ENCODE data around the gene TNNI2.

The TNNI2 gene

DNA sequence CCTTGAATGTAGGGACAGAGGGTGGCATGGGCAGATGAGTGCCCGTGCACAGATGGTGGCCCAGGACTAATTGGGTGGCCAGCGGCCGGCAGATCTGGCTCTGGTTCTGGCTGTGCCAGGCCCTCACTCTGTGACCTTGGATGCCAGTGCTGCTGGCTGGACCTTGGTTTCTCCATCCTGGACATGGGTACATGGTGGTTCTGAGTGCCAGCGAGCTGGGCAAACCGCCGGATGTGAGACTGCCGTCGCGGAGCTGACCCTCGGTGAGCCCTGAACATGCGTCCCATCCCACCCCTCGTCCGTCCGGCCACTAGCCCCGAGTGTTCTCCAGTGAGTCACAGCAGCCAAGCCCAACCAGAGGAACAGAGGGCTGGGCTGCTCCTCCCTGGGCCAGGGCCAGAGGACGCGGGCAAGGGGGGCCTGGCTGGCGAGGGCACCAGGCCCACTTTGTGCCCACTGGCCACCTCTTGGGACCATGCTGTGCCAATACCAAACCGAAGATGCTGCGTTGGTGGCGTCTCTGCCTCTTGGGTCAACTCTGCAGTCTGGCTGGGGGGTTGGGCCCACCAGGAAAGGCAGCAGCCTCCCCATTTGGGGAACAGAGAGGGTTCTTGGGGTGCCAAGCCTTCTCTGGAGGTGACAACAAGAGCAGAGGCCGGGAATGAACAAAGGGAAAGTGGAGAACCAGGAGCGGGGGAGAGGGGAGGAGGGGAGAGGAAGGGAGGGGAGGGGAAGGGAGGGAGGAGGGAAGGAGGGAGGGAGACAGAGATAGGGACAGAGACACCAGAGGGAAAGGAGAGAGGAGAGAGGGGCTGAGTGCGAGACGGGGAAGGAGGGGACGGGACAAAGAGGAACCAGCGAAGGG, 24.8 kb downstream of the TNNI2 start:
- no peaks in the 10 kb centered on the region for H3K27me3 ChIP-seq (replicated peaks; ENCODE audit: control insufficient read depth, insufficient read depth, low read length)

DNA sequence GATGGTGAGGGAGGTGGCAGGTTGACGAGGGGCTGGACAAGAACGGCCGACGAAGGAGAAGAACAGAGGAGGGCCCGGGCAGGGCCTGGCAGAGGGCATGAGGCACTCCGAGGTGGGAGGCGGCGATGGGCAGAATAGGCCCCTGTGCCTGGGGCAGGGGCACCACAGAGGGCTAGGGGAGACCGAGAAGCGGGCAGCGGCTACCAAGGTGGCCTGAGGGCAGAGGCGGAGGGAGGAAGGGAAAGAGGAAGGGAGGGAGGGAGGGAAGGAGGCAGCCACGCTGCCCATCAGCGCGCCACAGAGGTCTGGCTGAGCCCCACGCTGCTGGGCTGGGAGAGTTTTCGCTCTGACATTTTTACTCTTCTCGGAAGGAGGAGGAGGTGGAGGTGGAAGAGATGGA, 25.4 kb downstream of the TNNI2 start:
- TF ChIP-seq, protein P1, sequence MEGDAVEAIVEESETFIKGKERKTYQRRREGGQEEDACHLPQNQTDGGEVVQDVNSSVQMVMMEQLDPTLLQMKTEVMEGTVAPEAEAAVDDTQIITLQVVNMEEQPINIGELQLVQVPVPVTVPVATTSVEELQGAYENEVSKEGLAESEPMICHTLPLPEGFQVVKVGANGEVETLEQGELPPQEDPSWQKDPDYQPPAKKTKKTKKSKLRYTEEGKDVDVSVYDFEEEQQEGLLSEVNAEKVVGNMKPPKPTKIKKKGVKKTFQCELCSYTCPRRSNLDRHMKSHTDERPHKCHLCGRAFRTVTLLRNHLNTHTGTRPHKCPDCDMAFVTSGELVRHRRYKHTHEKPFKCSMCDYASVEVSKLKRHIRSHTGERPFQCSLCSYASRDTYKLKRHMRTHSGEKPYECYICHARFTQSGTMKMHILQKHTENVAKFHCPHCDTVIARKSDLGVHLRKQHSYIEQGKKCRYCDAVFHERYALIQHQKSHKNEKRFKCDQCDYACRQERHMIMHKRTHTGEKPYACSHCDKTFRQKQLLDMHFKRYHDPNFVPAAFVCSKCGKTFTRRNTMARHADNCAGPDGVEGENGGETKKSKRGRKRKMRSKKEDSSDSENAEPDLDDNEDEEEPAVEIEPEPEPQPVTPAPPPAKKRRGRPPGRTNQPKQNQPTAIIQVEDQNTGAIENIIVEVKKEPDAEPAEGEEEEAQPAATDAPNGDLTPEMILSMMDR (IDR thresholded peaks at IDR 0.05; ENCODE audit: insufficient read depth, low read length, poor library complexity, severe bottlenecking): no peak
- no peak for DNase-seq (ENCODE audit: extremely low read depth, insufficient read length)
- H3K4me3 ChIP-seq (replicated peaks; ENCODE audit: low read depth, low read length): no peak overlapping the region
- H3K27me3 ChIP-seq (replicated peaks; ENCODE audit: control insufficient read depth, insufficient read depth, low read length): no peaks in the 10 kb centered on the region
- peaks cover 34% of the 10 kb centered on the region for H3K36me3 ChIP-seq (ENCODE audit: control insufficient read depth, insufficient read depth, low read length)

More for the DNA sequence above, 24.8 kb downstream of the TNNI2 start:
- TF ChIP-seq, protein P1 (IDR thresholded peaks at IDR 0.05; ENCODE audit: insufficient read depth, low read length, poor library complexity, severe bottlenecking): no peak
- H3K4me3 ChIP-seq (replicated peaks; ENCODE audit: low read depth, low read length): no peak overlapping the region
- DNase-seq (ENCODE audit: extremely low read depth, insufficient read length): no peak
- peaks cover 36% of the 10 kb centered on the region for H3K36me3 ChIP-seq (ENCODE audit: control insufficient read depth, insufficient read depth, low read length)

DNA sequence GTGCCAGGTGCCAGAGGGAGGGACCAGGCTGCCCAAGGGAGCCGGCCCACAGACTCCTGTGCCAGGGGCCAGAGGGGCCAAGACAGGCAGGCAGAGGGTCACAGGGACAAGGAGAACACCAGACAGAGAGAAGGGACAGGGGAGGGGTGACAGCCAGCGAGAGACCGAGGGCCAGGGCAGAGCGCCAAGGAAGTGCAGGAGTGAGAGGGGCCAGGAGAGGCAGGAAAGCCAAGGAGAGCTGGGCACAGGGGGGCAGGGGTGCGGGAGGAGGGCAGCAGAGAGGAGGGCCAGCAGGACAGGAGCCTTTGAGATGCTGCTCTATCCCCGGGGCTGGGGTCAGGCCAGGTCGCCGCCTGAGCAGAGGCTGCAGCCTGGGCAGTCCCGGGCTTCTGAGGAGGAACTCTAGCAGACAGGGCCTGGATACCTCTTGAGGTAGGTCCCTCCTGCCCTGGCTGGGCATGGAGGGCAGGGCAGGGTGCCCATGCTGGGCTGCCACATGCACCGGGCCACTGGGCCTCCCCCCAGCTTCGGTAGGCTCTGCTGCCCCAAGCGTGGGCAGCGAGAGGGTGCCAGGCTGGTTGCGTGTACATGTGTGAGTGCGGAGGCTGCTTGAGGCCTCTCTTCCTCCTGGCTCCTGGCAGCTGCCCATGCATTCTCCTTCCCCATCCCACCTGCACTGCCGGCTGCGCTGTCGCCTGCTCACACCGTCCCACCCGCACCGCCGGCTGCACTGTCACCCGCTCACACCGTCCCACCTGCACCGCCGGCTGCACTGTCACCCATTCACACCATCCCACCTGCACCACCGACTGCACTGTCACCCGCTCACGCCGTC, 26.3 kb downstream of the TNNI2 start:
- TF ChIP-seq, protein P1 (IDR thresholded peaks at IDR 0.05; ENCODE audit: insufficient read depth, low read length, poor library complexity, severe bottlenecking): no peak
- Histone ChIP-seq H3K4me3 (replicated peaks; ENCODE audit: low read depth, low read length) (no peak overlapping the region), H3K36me3 (ENCODE audit: control insufficient read depth, insufficient read depth, low read length) (peaks cover 33% of the 10 kb centered on the region), H3K27me3 (replicated peaks; ENCODE audit: control insufficient read depth, insufficient read depth, low read length) (no peaks in the 10 kb centered on the region)
- no peak for DNase-seq (ENCODE audit: extremely low read depth, insufficient read length)

DNA sequence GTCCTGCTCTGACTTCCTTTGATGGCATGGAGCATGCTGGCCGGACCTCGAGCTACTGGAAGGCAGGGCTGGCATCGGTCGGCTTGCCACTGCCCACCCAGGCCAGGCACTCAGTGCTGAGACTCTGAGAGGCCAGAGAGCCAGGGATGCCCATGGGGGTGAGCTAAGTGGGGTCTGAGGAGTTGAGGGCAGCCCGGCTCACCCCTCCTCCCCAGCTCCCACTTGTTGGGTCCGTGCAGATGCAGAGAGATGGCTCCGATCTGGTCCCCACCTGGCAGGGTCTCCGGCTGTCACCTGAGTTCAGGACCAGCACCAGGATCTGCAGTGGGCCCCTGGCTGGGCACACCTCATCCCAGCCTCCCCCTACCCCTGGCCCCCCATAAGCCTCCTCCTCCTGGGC, 27.4 kb downstream of the TNNI2 start:
- Histone ChIP-seq H3K4me3 (replicated peaks; ENCODE audit: low read depth, low read length) (no peak overlapping the region), H3K36me3 (ENCODE audit: control insufficient read depth, insufficient read depth, low read length) (peaks cover 33% of the 10 kb centered on the region), H3K27me3 (replicated peaks; ENCODE audit: control insufficient read depth, insufficient read depth, low read length) (no peaks in the 10 kb centered on the region)
- no peak for DNase-seq (ENCODE audit: extremely low read depth, insufficient read length)
- TF ChIP-seq, protein P1 (IDR thresholded peaks at IDR 0.05; ENCODE audit: insufficient read depth, low read length, poor library complexity, severe bottlenecking): no peak

DNA sequence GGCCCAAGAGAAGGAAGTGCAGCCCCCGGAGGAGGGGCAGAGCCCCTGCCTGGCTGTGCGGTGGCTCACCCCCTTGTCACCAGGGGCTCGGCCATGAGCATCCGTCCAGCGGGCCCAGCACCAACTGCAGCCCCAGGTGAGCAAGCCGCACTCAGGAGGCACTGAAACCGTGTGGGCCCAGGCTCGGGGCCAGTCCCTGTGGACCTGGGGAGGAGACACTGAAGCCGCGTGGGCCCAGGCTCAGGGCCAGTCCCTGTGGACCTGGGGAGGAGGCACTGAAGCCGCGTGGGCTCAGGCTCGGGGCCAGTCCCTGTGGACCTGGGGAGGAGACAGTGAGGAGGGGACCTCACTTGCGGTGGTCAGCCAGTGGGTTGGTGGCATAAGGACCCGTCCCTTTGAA, 28.0 kb downstream of the TNNI2 start:
- no peak for DNase-seq (ENCODE audit: extremely low read depth, insufficient read length)
- TF ChIP-seq, protein P1 (IDR thresholded peaks at IDR 0.05; ENCODE audit: insufficient read depth, low read length, poor library complexity, severe bottlenecking): no peak
- Histone ChIP-seq H3K36me3 (ENCODE audit: control insufficient read depth, insufficient read depth, low read length) (peaks cover 33% of the 10 kb centered on the region), H3K4me3 (replicated peaks; ENCODE audit: low read depth, low read length) (no peak overlapping the region), H3K27me3 (replicated peaks; ENCODE audit: control insufficient read depth, insufficient read depth, low read length) (no peaks in the 10 kb centered on the region)

All from GM06990 (cell line).